Lower lobe of right lung (tissue), 2 donors: ENCODE measurements around the gene CRIP2. TPM values are rescaled to one million over a fixed set of nuclear protein-coding genes. Genes with fewer than 3 reads are reported as not detected.

Experiments used
- ATAC-seq, 2 donors: fragments of 200-7000 bp; cut with Tn5 transposase; one replicate each; pipeline ENCODE4 v1.9.1; 2020 to 2022; ENCODE audit warnings: mild to moderate bottlenecking in 2 of 2, moderate library complexity in 2 of 2
- DNase-seq: peaks from one replicate; pipeline ENCODE4 v3.0.0-alpha.2; 2020
- H3K27ac ChIP-seq: fragments of 200-600 bp; one replicate; pipeline ENCODE4 v1.8.0; 2022
- H3K27me3 ChIP-seq: fragments of 200-600 bp; one replicate; pipeline ENCODE4 v1.8.0; 2022; ENCODE audit warnings: low read depth
- H3K36me3 ChIP-seq: fragments of 200-600 bp; one replicate; pipeline ENCODE4 v1.8.0; 2022; ENCODE audit warnings: mild to moderate bottlenecking
- H3K4me1 ChIP-seq: fragments of 200-600 bp; one replicate; pipeline ENCODE4 v1.8.0; 2022
- H3K4me3 ChIP-seq: fragments of 200-600 bp; one replicate; pipeline ENCODE4 v1.8.0; 2022; ENCODE audit warnings: mild to moderate bottlenecking
- H3K9me3 ChIP-seq: fragments of 200-600 bp; one replicate; pipeline ENCODE4 v1.8.0; 2022
- intact Hi-C: fragments of 100-400 bp; cut with DNase I; formaldehyde crosslinking; loops from one replicate; pipeline ENCODE4 v1.11.0; 2022
- total RNA-seq: library from RNA; stranded (reverse); fragmentation: NEBNext Ultra II Directional; extraction: Animal tissue kit (Norgen Biotek cat#: 25700); gene quantifications from one replicate; pipeline ENCODE4 v1.2.1, GENCODE V29; 2021
- TF ChIP-seq, protein P1 (sequence below): fragments of 200-600 bp; IDR thresholded peaks from one replicate; pipeline ENCODE4 v1.8.0; 2022; ENCODE audit warnings: antibody characterized with exemption, mild to moderate bottlenecking
- donor health status: DM: no; HTN: yes; CAD: no; lungs with severe emphysema.

Gene CRIP2
- total RNA-seq, 1 donor from 2014 or later = 143 TPM

- DNase-seq = no peak
- ATAC-seq = no peak
- H3K4me1 ChIP-seq = peaks cover 9% of the 10 kb centered on the region
- no peak overlapping the region for H3K4me3 ChIP-seq
- no peak overlapping the region for H3K27ac ChIP-seq
- no peaks in the 10 kb centered on the region for H3K9me3 ChIP-seq
- intact Hi-C loops = no loop called here
- H3K36me3 ChIP-seq = peaks cover 21% of the 10 kb centered on the region
- TF ChIP-seq, protein P1, sequence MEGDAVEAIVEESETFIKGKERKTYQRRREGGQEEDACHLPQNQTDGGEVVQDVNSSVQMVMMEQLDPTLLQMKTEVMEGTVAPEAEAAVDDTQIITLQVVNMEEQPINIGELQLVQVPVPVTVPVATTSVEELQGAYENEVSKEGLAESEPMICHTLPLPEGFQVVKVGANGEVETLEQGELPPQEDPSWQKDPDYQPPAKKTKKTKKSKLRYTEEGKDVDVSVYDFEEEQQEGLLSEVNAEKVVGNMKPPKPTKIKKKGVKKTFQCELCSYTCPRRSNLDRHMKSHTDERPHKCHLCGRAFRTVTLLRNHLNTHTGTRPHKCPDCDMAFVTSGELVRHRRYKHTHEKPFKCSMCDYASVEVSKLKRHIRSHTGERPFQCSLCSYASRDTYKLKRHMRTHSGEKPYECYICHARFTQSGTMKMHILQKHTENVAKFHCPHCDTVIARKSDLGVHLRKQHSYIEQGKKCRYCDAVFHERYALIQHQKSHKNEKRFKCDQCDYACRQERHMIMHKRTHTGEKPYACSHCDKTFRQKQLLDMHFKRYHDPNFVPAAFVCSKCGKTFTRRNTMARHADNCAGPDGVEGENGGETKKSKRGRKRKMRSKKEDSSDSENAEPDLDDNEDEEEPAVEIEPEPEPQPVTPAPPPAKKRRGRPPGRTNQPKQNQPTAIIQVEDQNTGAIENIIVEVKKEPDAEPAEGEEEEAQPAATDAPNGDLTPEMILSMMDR = no peak
- H3K27me3 ChIP-seq = no peaks in the 10 kb centered on the region
Measured at GRCh38 chr14:105445290-105445689, 29.3 kb upstream of the CRIP2 start.

DNA sequence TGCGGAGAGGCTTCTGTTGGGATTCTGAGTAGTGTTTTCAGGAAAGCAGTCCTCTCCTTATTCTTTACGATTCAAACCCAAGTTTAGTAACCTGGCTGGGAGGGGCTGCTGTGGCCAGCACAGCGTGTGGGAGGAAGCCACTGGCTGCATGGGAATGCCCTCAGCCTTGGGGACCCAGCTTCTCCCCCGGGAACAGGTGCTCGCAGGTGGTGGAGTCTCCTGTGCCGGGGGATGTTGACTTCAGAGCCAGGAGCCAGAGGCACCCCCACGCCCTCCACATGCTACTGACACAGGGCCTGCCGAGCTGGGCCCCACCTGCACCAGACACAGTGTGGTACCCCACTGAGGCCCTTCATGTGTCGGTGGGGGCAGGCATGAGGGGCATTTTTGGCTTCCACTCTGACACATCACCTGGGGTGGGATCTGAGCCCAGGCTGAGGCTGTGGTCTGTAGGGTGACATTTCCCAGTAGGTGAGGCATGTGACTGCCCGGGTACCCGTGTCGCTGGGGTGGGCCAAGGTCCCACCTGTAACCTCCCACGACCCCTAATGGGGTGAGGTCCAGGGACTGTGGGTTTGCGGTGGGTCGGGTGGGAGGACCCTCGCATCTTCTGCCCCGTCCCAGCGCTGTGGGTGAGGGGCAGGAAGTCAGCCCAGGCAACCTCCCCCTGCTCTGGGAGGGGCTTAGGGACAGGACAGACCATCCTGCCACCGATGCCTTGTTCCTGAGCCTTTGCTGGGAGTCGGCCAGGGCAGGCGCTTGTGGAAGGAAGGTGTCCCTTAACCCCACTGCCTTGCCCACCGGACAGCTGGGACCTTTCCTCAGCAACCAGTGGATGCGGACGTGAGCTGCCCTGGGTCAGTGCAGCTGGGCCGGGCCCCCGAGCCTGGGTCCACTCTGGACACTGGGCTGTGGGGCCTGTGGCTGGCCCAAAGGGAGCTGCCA lies 28.4 kb upstream of the CRIP2 start:
- Histone ChIP-seq H3K27me3 (no peaks in the 10 kb centered on the region), H3K27ac (no peak overlapping the region), H3K9me3 (no peaks in the 10 kb centered on the region), H3K4me3 (no peak overlapping the region), H3K36me3 (peaks cover 28% of the 10 kb centered on the region), H3K4me1 (peaks cover 9% of the 10 kb centered on the region)
- intact Hi-C loops = no loop called here
- DNase-seq = no peak
- ATAC-seq = no peak
- TF ChIP-seq, protein P1 = no peak

DNA sequence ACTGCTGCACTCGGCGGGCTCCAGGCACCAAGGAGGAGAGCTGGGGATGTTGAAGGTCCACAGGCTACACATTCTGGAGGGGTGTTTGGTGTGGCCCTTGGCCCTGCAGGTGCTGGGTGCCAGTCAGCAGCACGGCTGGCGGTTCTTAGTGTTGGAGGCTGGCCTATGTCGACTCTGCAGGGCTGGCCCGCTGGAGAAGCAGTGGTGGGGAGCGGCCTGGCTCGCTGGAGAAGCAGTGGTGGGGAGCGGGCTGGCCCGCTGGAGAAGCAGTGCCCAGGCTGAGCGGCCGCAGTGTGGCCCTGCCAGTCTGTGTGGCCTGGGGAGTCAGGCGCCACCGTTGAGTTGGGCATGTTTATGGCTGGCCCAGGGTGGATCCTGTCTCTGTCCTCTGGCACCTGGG lies 27.6 kb upstream of the CRIP2 start:
- no peak for ATAC-seq
- intact Hi-C loops = no loop called here
- peaks cover 30% of the 10 kb centered on the region for H3K36me3 ChIP-seq
- peaks cover 9% of the 10 kb centered on the region for H3K4me1 ChIP-seq
- H3K27me3 ChIP-seq = no peaks in the 10 kb centered on the region
- H3K9me3 ChIP-seq = no peaks in the 10 kb centered on the region
- H3K4me3 ChIP-seq = no peak overlapping the region
- no peak overlapping the region for H3K27ac ChIP-seq
- TF ChIP-seq, protein P1 = no peak
- DNase-seq = no peak

- Histone ChIP-seq H3K36me3 (peaks cover 23% of the 10 kb centered on the region), H3K27ac (peak overlapping the region; percentile 41), H3K4me3 (no peak overlapping the region), H3K4me1 (peaks cover 9% of the 10 kb centered on the region), H3K27me3 (no peaks in the 10 kb centered on the region), H3K9me3 (no peaks in the 10 kb centered on the region)
- TF ChIP-seq, protein P1 = no peak
- DNase-seq = no peak
- intact Hi-C loops = no loop called here
- peak; percentile 2 for ATAC-seq
Measured at GRCh38 chr14:105447651-105448640, 26.7 kb upstream of the CRIP2 start.

GRCh38 chr14:105448706-105449111 lies 25.9 kb upstream of the CRIP2 start:
- intact Hi-C loops = no loop called here
- Histone ChIP-seq H3K27ac (peak overlapping the region; percentile 41), H3K9me3 (no peaks in the 10 kb centered on the region), H3K36me3 (peaks cover 27% of the 10 kb centered on the region), H3K4me1 (peaks cover 9% of the 10 kb centered on the region), H3K4me3 (no peak overlapping the region), H3K27me3 (no peaks in the 10 kb centered on the region)
- peak; percentile 88 to 92 for ATAC-seq
- DNase-seq = peak; percentile 79
- TF ChIP-seq, protein P1 = peak; percentile 97
